Neural cell (in vitro differentiated cells): ENCODE measurements around the gene USP34.

Experiments
- EZH2 ChIP-seq: fragments of 200-600, 300-800 bp; shearing (Covaris generic), sonication (generic); IDR thresholded peaks from 2 replicates; pipeline ENCODE4 v1.6.1; 2014; ENCODE audit warnings: antibody characterized with exemption, low read length, borderline replicate concordance, mild to moderate bottlenecking; ENCODE audit not compliant: insufficient read depth, poor library complexity, severe bottlenecking
- RAD21 ChIP-seq: fragments of 450-650 bp; conservative IDR thresholded peaks from 2 replicates; pipeline ENCODE4 v1.6.1; 2014; ENCODE audit warnings: antibody characterized with exemption, mild to moderate bottlenecking, moderate library complexity
- TAF1 ChIP-seq: IDR thresholded peaks from 2 replicates; pipeline ENCODE4 v1.6.1; 2012; ENCODE audit warnings: low read depth
- TF ChIP-seq, protein P1 (sequence below): fragments of 450-650 bp; IDR thresholded peaks from 2 replicates; pipeline ENCODE4 v1.5.1; 2014; ENCODE audit warnings: antibody characterized with exemption, mild to moderate bottlenecking, moderate library complexity; ENCODE audit not compliant: poor library complexity, severe bottlenecking

DNA sequence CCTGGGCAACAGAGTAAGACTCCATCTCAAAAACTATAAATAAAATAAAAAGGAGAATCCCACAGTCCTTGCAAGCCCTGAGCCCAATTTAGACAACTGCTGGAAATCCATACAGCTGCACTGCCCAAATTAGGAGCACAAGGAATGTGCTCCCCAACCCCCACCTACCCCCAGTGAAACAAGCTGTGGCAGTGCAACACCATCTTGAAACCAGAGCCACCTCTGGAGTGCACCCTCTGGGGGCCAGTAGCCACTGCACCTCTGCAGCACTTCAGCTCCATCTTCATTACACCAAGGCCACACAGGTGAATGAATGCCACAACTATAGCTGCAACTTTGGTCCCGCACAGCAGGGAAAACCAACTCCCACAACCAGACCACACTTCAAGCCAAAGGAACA lies 37.3 kb downstream of the USP34 start:
- TF ChIP-seq TAF1: no peak
- no peak for TF ChIP-seq EZH2
- TF ChIP-seq, protein P1, sequence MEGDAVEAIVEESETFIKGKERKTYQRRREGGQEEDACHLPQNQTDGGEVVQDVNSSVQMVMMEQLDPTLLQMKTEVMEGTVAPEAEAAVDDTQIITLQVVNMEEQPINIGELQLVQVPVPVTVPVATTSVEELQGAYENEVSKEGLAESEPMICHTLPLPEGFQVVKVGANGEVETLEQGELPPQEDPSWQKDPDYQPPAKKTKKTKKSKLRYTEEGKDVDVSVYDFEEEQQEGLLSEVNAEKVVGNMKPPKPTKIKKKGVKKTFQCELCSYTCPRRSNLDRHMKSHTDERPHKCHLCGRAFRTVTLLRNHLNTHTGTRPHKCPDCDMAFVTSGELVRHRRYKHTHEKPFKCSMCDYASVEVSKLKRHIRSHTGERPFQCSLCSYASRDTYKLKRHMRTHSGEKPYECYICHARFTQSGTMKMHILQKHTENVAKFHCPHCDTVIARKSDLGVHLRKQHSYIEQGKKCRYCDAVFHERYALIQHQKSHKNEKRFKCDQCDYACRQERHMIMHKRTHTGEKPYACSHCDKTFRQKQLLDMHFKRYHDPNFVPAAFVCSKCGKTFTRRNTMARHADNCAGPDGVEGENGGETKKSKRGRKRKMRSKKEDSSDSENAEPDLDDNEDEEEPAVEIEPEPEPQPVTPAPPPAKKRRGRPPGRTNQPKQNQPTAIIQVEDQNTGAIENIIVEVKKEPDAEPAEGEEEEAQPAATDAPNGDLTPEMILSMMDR: no peak
- no peak for TF ChIP-seq RAD21
